ENCODE data around the gene EBI3. TPM values are rescaled to one million over a fixed set of nuclear protein-coding genes. Genes with fewer than 3 reads are reported as not detected.

EBI3 gene
- total RNA-seq, 1 experiment from 2014 or later = 1.4 TPM

DNA sequence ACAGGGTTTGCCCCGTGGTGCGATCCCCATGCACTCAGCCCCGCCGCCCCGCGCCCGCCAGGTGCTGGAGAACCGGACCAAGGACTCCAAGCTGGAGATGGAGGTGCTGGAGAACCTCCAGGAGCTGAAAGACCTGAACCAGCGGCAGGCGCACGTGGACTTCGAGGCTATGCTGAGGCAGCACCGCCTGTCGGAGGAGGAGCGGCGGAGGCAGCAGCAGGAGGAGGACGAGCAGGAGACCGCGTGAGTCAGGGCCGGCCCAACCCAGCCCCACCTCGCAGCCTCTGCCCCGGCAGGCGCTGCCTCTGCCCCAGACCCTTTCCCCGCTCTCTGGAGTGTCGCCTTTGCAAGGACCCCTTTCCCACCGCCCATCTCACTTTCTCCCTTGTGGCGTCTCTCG, 28.9 kb downstream of the EBI3 start:
- Histone ChIP-seq H2AK5ac (ENCODE audit: insufficient read length, low read length) (no peak overlapping the region), H4K20me1 (ENCODE audit: control insufficient read depth, insufficient read depth, insufficient read length) (no peaks in the 10 kb centered on the region), H3K79me2 (ENCODE audit: insufficient read depth, low read length) (no peaks in the 10 kb centered on the region), H3K23ac (ENCODE audit: insufficient read length, low read depth, low read length) (no peak overlapping the region), H4K8ac (replicated peaks; ENCODE audit: insufficient read length, low read depth, low read length) (no peak overlapping the region), H2BK12ac (ENCODE audit: insufficient read length, low read depth, low read length) (no peak overlapping the region), H4K91ac (ENCODE audit: insufficient read length, low read depth, low read length) (no peak overlapping the region), H4K5ac (ENCODE audit: insufficient read length, low read depth, low read length) (no peak overlapping the region), H3K14ac (ENCODE audit: insufficient read depth, low read length) (no peak overlapping the region), H3K56ac (ENCODE audit: insufficient read length, low read depth, low read length) (no peak overlapping the region), H3K27me3 (ENCODE audit: insufficient read depth, low read length) (no peaks in the 10 kb centered on the region), H3K4me2 (ENCODE audit: insufficient read depth, insufficient read length, low read length) (no peak overlapping the region), H3K4ac (ENCODE audit: low read depth, low read length) (no peak overlapping the region), H2BK15ac (ENCODE audit: low read depth, low read length) (no peak overlapping the region), H3K9ac (ENCODE audit: extremely low read depth, insufficient read length, low read length) (no peak overlapping the region), H3K18ac (ENCODE audit: insufficient read length, low read depth, low read length) (no peak overlapping the region), H2AFZ (ENCODE audit: low read length) (no peak overlapping the region), H3K9me3 (ENCODE audit: control insufficient read depth, low read depth, low read length) (peaks cover 8% of the 10 kb centered on the region), H3K23me2 (ENCODE audit: insufficient read length, low read depth, low read length, poor library complexity, severe bottlenecking) (no peaks in the 10 kb centered on the region), H3K27ac (ENCODE audit: insufficient read length, low read depth, low read length) (no peak overlapping the region), H3T11ph (ENCODE audit: low read length) (no peak overlapping the region), H2BK5ac (ENCODE audit: insufficient read length, low read length) (no peak overlapping the region), H2BK20ac (ENCODE audit: low read depth, low read length, poor library complexity, severe bottlenecking) (no peak overlapping the region), H2BK120ac (ENCODE audit: low read depth, low read length, poor library complexity, severe bottlenecking) (no peak overlapping the region), H3K4me1 (ENCODE audit: insufficient read depth, low read length) (no peaks in the 10 kb centered on the region), H3K79me1 (ENCODE audit: insufficient read depth, low read depth, low read length, poor library complexity, severe bottlenecking) (no peaks in the 10 kb centered on the region)
- H3K4me1 Mint-ChIP-seq = no peaks in the 10 kb centered on the region
- no peak overlapping the region for H3K27ac Mint-ChIP-seq
- H3K36me3 Mint-ChIP-seq (ENCODE audit: insufficient read depth in 1 of 3, low read depth in 3 of 3) = peaks cover 41 to 75% (median 59%) of the 10 kb centered on the region in 3 experiments
- peaks cover 21 to 28% of the 10 kb centered on the region in 2 experiments for H3K9me3 Mint-ChIP-seq
- WGBS (ENCODE audit: extremely low coverage, insufficient read length, low lambda C conversion rate) = no CpG with 5 or more reads among the region's 28 CpGs
- H3K4me3 Mint-ChIP-seq = no peak overlapping the region
- DNase-seq = no peak
- H3K27me3 Mint-ChIP-seq (ENCODE audit: low read depth) = no peaks in the 10 kb centered on the region
- TF ChIP-seq, protein P1, sequence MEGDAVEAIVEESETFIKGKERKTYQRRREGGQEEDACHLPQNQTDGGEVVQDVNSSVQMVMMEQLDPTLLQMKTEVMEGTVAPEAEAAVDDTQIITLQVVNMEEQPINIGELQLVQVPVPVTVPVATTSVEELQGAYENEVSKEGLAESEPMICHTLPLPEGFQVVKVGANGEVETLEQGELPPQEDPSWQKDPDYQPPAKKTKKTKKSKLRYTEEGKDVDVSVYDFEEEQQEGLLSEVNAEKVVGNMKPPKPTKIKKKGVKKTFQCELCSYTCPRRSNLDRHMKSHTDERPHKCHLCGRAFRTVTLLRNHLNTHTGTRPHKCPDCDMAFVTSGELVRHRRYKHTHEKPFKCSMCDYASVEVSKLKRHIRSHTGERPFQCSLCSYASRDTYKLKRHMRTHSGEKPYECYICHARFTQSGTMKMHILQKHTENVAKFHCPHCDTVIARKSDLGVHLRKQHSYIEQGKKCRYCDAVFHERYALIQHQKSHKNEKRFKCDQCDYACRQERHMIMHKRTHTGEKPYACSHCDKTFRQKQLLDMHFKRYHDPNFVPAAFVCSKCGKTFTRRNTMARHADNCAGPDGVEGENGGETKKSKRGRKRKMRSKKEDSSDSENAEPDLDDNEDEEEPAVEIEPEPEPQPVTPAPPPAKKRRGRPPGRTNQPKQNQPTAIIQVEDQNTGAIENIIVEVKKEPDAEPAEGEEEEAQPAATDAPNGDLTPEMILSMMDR (conservative IDR thresholded peaks at IDR 0.05) = no peak
